HCT116 (cell line): ENCODE data around the gene SLC12A1. TPM values are rescaled to one million over a fixed set of nuclear protein-coding genes. Genes with fewer than 3 reads are reported as not detected.

Source experiments
- ATAC-seq: fragments of 200-7000 bp; cut with Tn5 transposase; 2 replicates; pipeline ENCODE4 v1.9.1; 2020; ENCODE audit warnings: mild to moderate bottlenecking, moderate library complexity
- BruUV-seq: library from RNA; stranded (reverse); fragments of 400-500 nt; replicated peaks from 2 replicates; lab custom pipeline; 2021; lab: Mats Ljungman, UMichigan
- CTCF ChIA-PET: fragments of 300-600 bp; sonication (Branson Sonifier 250); formaldehyde crosslinking; loops from one replicate; lab custom pipeline; 2021; ENCODE audit warnings: antibody characterized with exemption; lab: Charles Lee
- POLR2A ChIA-PET: fragments of 300-600, 350-600 bp; sonication (Branson Sonifier 250); formaldehyde crosslinking; loops from one replicate; lab custom pipeline; 2021; ENCODE audit warnings: antibody characterized with exemption; lab: Charles Lee
- RAD21 ChIA-PET, 2 experiments: fragments of 300-600 bp; sonication (Branson Sonifier 250); formaldehyde crosslinking; loops; one replicate each; lab custom pipeline; 2023; ENCODE audit warnings: low total read pairs in 2 of 2; ENCODE audit not compliant: uncharacterized antibody in 2 of 2, unreplicated experiment in 2 of 2, low non-redundant PET in 1 of 2; lab: Charles Lee
- DNase-seq: peaks from one replicate; pipeline ENCODE4 v3.0.0-alpha.2; 2010; ENCODE audit warnings: low read depth, low spot score
- H2AFZ ChIP-seq: fragments of 200-600 bp; shearing (Covaris generic), sonication (generic); 2 replicates; pipeline ENCODE4 v1.6.1; 2017; ENCODE audit warnings: low read depth, mixed run types, mixed read lengths, antibody characterized with exemption, low read length; ENCODE audit not compliant: poor library complexity, severe bottlenecking
- H3K27ac ChIP-seq: 2 replicates; pipeline ENCODE4 v1.5.1; 2012; ENCODE audit warnings: low read depth, low read length
- H3K27me3 ChIP-seq: fragments of 200-600 bp; sonication (generic); 2 replicates; pipeline ENCODE4 v1.6.1; 2016; ENCODE audit warnings: mixed run types, low read length, mixed read lengths; ENCODE audit not compliant: insufficient read depth
- H3K36me3 ChIP-seq, 2 experiments: fragments of 200-500 bp in 1 of 2; fragments of 200-600 bp in 1 of 2; sonication (Bioruptor generic) in 1 of 2; sonication (generic) in 1 of 2; 2 replicates each; pipeline versions ENCODE4 v1.5.1 to v1.6.1; 2014 to 2016; ENCODE audit warnings: low read length in 2 of 2, inconsistent platforms in 1 of 2, mixed read lengths in 1 of 2, mixed run types in 1 of 2; ENCODE audit not compliant: insufficient read depth in 2 of 2, control insufficient read depth in 1 of 2
- H3K4me1 ChIP-seq, 2 experiments: fragments of 200-600 bp in 1 of 2; sonication (generic) in 1 of 2; 2 replicates each; pipeline versions ENCODE4 v1.5.1 to v1.6.1; 2012 to 2017; ENCODE audit warnings: low read length in 2 of 2, inconsistent platforms in 1 of 2, mild to moderate bottlenecking in 1 of 2, mixed read lengths in 1 of 2, mixed run types in 1 of 2, moderate library complexity in 1 of 2; ENCODE audit not compliant: insufficient read depth in 2 of 2, control insufficient read depth in 1 of 2
- H3K4me2 ChIP-seq: fragments of 200-600 bp; sonication (generic); 2 replicates; pipeline ENCODE4 v1.6.1; 2017; ENCODE audit warnings: mixed run types, low read length, mixed read lengths
- H3K4me3 ChIP-seq, 2 experiments: fragments of 200-600 bp in 1 of 2; sonication (generic) in 1 of 2; replicated peaks in 1 of 2; 2 replicates each; pipeline ENCODE4 v1.5.1; 2011 to 2016; ENCODE audit warnings: low read length in 2 of 2, control low read depth in 1 of 2, low read depth in 1 of 2, mild to moderate bottlenecking in 1 of 2, mixed read lengths in 1 of 2, mixed run types in 1 of 2
- H3K79me2 ChIP-seq: fragments of 200-600 bp; sonication (generic); 2 replicates; pipeline ENCODE4 v1.6.1; 2017; ENCODE audit warnings: mild to moderate bottlenecking, mixed run types, low read length, moderate library complexity, mixed read lengths; ENCODE audit not compliant: insufficient read depth
- H3K9ac ChIP-seq: fragments of 200-600 bp; sonication (generic); 2 replicates; pipeline ENCODE4 v1.6.1; 2016; ENCODE audit warnings: low read length, mixed read lengths
- H3K9me2 ChIP-seq: fragments of 200-600 bp; sonication (generic), shearing (Covaris generic); 2 replicates; pipeline ENCODE4 v1.6.1; 2017; ENCODE audit warnings: mixed run types, mild to moderate bottlenecking, moderate library complexity; ENCODE audit not compliant: insufficient read depth
- H3K9me3 ChIP-seq, 2 experiments: fragments of 200-500 bp in 1 of 2; fragments of 200-600 bp in 1 of 2; sonication (Bioruptor generic) in 1 of 2; sonication (generic) in 1 of 2; 2 replicates each; pipeline ENCODE4 v1.6.1; 2014 to 2017; ENCODE audit warnings: low read length in 2 of 2, mixed read lengths in 2 of 2, inconsistent platforms in 1 of 2, low read depth in 1 of 2, mild to moderate bottlenecking in 1 of 2, mixed run types in 1 of 2, moderate library complexity in 1 of 2; ENCODE audit not compliant: control insufficient read depth in 1 of 2, insufficient read depth in 1 of 2
- H4K20me1 ChIP-seq: fragments of 200-600 bp; sonication (generic), shearing (Covaris generic); 2 replicates; pipeline ENCODE4 v1.6.1; 2017; ENCODE audit warnings: mixed run types, mild to moderate bottlenecking, moderate library complexity; ENCODE audit not compliant: insufficient read depth
- CTCF ChIP-seq, 3 experiments: fragments of 200-600 bp in 1 of 3; sonication (generic) in 1 of 3; IDR thresholded peaks in 2 of 3; conservative IDR thresholded peaks in 1 of 3; 2 replicates each; pipeline ENCODE4 v1.5.1; 2012 to 2017; ENCODE audit warnings: low read depth in 2 of 3, low read length in 2 of 3, antibody characterized with exemption in 1 of 3, borderline replicate concordance in 1 of 3, control low read depth in 1 of 3, mild to moderate bottlenecking in 1 of 3, mixed read lengths in 1 of 3, mixed run types in 1 of 3, moderate library complexity in 1 of 3; ENCODE audit not compliant: insufficient read depth in 1 of 3
- ELF1 ChIP-seq: IDR thresholded peaks from 2 replicates; pipeline ENCODE4 v1.6.1; 2012; ENCODE audit warnings: low read depth, borderline replicate concordance
- EZH2 ChIP-seq: fragments of 200-600 bp; sonication (generic); IDR thresholded peaks from 2 replicates; pipeline ENCODE4 v1.6.1; 2017; ENCODE audit warnings: antibody characterized with exemption, mixed run types
- FOSL1 ChIP-seq: IDR thresholded peaks from 2 replicates; pipeline ENCODE4 v1.6.1; 2012; ENCODE audit warnings: low read depth
- MAX ChIP-seq: IDR thresholded peaks from 2 replicates; pipeline ENCODE4 v1.6.1; 2012
- RAD21 ChIP-seq: IDR thresholded peaks from 2 replicates; pipeline ENCODE4 v1.6.1; 2012; ENCODE audit warnings: low read depth, mild to moderate bottlenecking
- REST ChIP-seq: IDR thresholded peaks from 2 replicates; pipeline ENCODE4 v1.6.1; 2012; ENCODE audit warnings: low read depth
- SP1 ChIP-seq: IDR thresholded peaks from 2 replicates; pipeline ENCODE4 v1.6.1; 2012; ENCODE audit warnings: low read depth
- SRF ChIP-seq: IDR thresholded peaks from 2 replicates; pipeline ENCODE4 v1.6.1; 2012; ENCODE audit warnings: low read depth
- ZBTB33 ChIP-seq: IDR thresholded peaks from 2 replicates; pipeline ENCODE4 v1.6.1; 2011; ENCODE audit warnings: mild to moderate bottlenecking, low read length, moderate library complexity; ENCODE audit not compliant: insufficient replicate concordance; ENCODE audit errors: extremely low read depth
- ZNF274 ChIP-seq: fragments of 200-500 bp; sonication (Bioruptor generic); IDR thresholded peaks from 2 replicates; pipeline ENCODE4 v1.6.1; 2014; ENCODE audit warnings: mild to moderate bottlenecking, low read depth, low read length, inconsistent platforms
- intact Hi-C: fragments of 100-400 bp; cut with micrococcal nuclease; formaldehyde crosslinking; loops from 2 replicates; pipeline ENCODE4 v1.10.0; 2022
- total RNA-seq: library from RNA; stranded (reverse); gene quantifications from one replicate; pipeline ENCODE4 v1.2.1, GENCODE V29; 2021; ENCODE audit not compliant: unreplicated experiment

SLC12A1 gene
- total RNA-seq, 1 experiment from 2014 or later, result not detected

- POLR2A ChIA-PET, result no interaction called here
- Histone ChIP-seq H3K4me2 (no peak overlapping the region), H4K20me1 (no peaks in the 10 kb centered on the region), H3K79me2 (peaks cover 50% of the 10 kb centered on the region), H3K9me2 (no peaks in the 10 kb centered on the region), H3K4me1 (peaks cover 5 to 13% of the 10 kb centered on the region in 2 experiments; a peak in 2 of 4 replicates), H3K27ac (no peak overlapping the region)
- ATAC-seq (peak; percentile 65), DNase-seq (peak; percentile 8)
- CTCF ChIA-PET, result interaction anchor here (0.6 to 1.0 kb wide), 4 partner anchors 16 to 519 kb away, joined by 3 to 6 read pairs (median 4); partner anchors contain the start of gene CEP152
- TF ChIP-seq RAD21 (peak; percentile 43), SRF (no peak), CTCF (IDR thresholded peaks at IDR 0.05 in 2 of 3, conservative IDR thresholded peaks at IDR 0.05 in 1 of 3; ENCODE audit: borderline replicate concordance in 1 of 3, insufficient read depth in 1 of 3, low read depth in 2 of 3, low read length in 2 of 3) (peak; percentile 8 to 60 (median 59); a peak in 5 of 6 replicates)
- TF ChIP-seq, all 23 proteins: peak for 2
- Histone ChIP-seq H3K36me3 (peaks cover 25 to 45% of the 10 kb centered on the region in 2 experiments; a peak in 3 of 4 replicates), H2AFZ (no peak overlapping the region), H3K9me3 (no peaks in the 10 kb centered on the region), H3K9ac (no peak overlapping the region), H3K4me3 (no peak overlapping the region), H3K27me3 (no peaks in the 10 kb centered on the region)
- BruUV-seq, result no TSS peak
- intact Hi-C loops, result no loop called here
- RAD21 ChIA-PET, result interaction anchor here in 1 of 2 experiments (1.0 kb wide), 1 partner anchor 427 kb away, joined by 3 read pairs; no protein-coding TSS in a partner anchor
These were observed 130.8 kb downstream of the SLC12A1 start for GRCh38 chr15:48336940-48337339.

GRCh38 chr15:48337607-48338006, 131.5 kb downstream of the SLC12A1 start:
- Histone ChIP-seq H3K9me3 (no peaks in the 10 kb centered on the region), H3K79me2 (peaks cover 44% of the 10 kb centered on the region), H3K27me3 (no peaks in the 10 kb centered on the region), H3K4me3 (no peak overlapping the region), H2AFZ (no peak overlapping the region), H3K9ac (no peak overlapping the region), H3K4me2 (no peak overlapping the region), H3K4me1 (peaks cover 5 to 10% of the 10 kb centered on the region in 2 experiments; a peak in 2 of 4 replicates), H4K20me1 (no peaks in the 10 kb centered on the region), H3K9me2 (no peaks in the 10 kb centered on the region), H3K27ac (no peak overlapping the region), H3K36me3 (peaks cover 30 to 47% of the 10 kb centered on the region in 2 experiments; a peak in 3 of 4 replicates)
- ChIA-PET CTCF (interaction anchor here (0.6 to 1.0 kb wide), 3 partner anchors 15 to 518 kb away, joined by 3 to 6 read pairs (median 5); no protein-coding TSS in a partner anchor), RAD21 (interaction anchor here in 1 of 2 experiments (1.0 kb wide), 1 partner anchor 426 kb away, joined by 3 read pairs; no protein-coding TSS in a partner anchor), POLR2A (no interaction called here)
- ATAC-seq (no peak), DNase-seq (no peak)
- intact Hi-C loops, result no loop called here
- no TSS peak for BruUV-seq
- TF ChIP-seq ZNF274 (no peak), MAX (no peak), SP1 (no peak), FOSL1 (no peak), ELF1 (no peak), EZH2 (no peak), REST (no peak), ZBTB33 (no peak)
